ENCODE data around the gene ABHD5.
"Not testable (repeated sequence)": the region's sequence is repeated elsewhere in the genome, so short reads cannot be mapped to it uniquely, and the experiment has no call there.

The ABHD5 gene

GRCh38 chr3:43690400-43691119 lies at the start of gene ABHD5:
ABHD5 (plus strand) TSS chr3:43690938; CDS start chr3:43690993, 55 bp downstream.
- peak; percentile 94 for DNase-seq (ENCODE audit: low read depth)

- peak; percentile 59 for DNase-seq (ENCODE audit: low read depth)
Measured at GRCh38 chr3:43641306-43642114, 49.2 kb upstream of the ABHD5 start.

- no peak for DNase-seq (ENCODE audit: low read depth)
Measured at GRCh38 chr3:43644443-43644842, 46.3 kb upstream of the ABHD5 start.

GRCh38 chr3:43647331-43648166 lies 43.2 kb upstream of the ABHD5 start:
- DNase-seq (ENCODE audit: low read depth) = peak; percentile 12

GRCh38 chr3:43648957-43649356 lies 41.8 kb upstream of the ABHD5 start:
- no peak for DNase-seq (ENCODE audit: low read depth)

GRCh38 chr3:43649365-43649968 lies 41.3 kb upstream of the ABHD5 start:
- no peak for DNase-seq (ENCODE audit: low read depth)

GRCh38 chr3:43650345-43650744 lies 40.4 kb upstream of the ABHD5 start:
- no peak for DNase-seq (ENCODE audit: low read depth)

- not testable (repeated sequence) for DNase-seq (ENCODE audit: low read depth)
Measured at GRCh38 chr3:43656390-43656789, 34.3 kb upstream of the ABHD5 start.

GRCh38 chr3:43659250-43659880 lies 31.4 kb upstream of the ABHD5 start:
- DNase-seq (ENCODE audit: low read depth) = no peak

GRCh38 chr3:43661376-43661775 lies 29.4 kb upstream of the ABHD5 start:
- DNase-seq (ENCODE audit: low read depth) = not testable (repeated sequence)

GRCh38 chr3:43665011-43665410 lies 25.7 kb upstream of the ABHD5 start:
- DNase-seq (ENCODE audit: low read depth) = not testable (repeated sequence)

GRCh38 chr3:43670635-43671522 lies 19.9 kb upstream of the ABHD5 start:
- no peak for DNase-seq (ENCODE audit: low read depth)

GRCh38 chr3:43674345-43675085 lies 16.2 kb upstream of the ABHD5 start:
- DNase-seq (ENCODE audit: low read depth) = no peak

- no peak for DNase-seq (ENCODE audit: low read depth)
Measured at GRCh38 chr3:43675593-43675992, 15.1 kb upstream of the ABHD5 start.

GRCh38 chr3:43676441-43676840 lies 14.3 kb upstream of the ABHD5 start:
- no peak for DNase-seq (ENCODE audit: low read depth)

- not testable (repeated sequence) for DNase-seq (ENCODE audit: low read depth)
Measured at GRCh38 chr3:43678375-43678774, 12.4 kb upstream of the ABHD5 start.

- not testable (repeated sequence) for DNase-seq (ENCODE audit: low read depth)
Measured at GRCh38 chr3:43678887-43679449, 11.8 kb upstream of the ABHD5 start.

- DNase-seq (ENCODE audit: low read depth) = not testable (repeated sequence)
Measured at GRCh38 chr3:43680857-43681256, 9.9 kb upstream of the ABHD5 start.

- DNase-seq (ENCODE audit: low read depth) = no peak
Measured at GRCh38 chr3:43684944-43685343, 5.8 kb upstream of the ABHD5 start.
